HUDEP-2 (cell line): Measurements from ENCODE around the gene CGB8.
"Not testable (repeated sequence)": the region's sequence is repeated elsewhere in the genome, so short reads cannot be mapped to it uniquely, and the experiment has no call there.

Experiments used
- DNase-seq, 76 experiments: peaks; one replicate each; lab custom pipeline; 2025; ENCODE audit not compliant: unreplicated experiment in 76 of 76; lab: John Stamatoyannopoulos, UW

Gene CGB8

GRCh38 chr19:49049011-49049410, at the start of gene CGB8:
CGB8 (minus strand) TSS chr19:49049111; CDS start chr19:49048739, 372 bp downstream.
- DNase-seq, result not testable (repeated sequence)

DNA sequence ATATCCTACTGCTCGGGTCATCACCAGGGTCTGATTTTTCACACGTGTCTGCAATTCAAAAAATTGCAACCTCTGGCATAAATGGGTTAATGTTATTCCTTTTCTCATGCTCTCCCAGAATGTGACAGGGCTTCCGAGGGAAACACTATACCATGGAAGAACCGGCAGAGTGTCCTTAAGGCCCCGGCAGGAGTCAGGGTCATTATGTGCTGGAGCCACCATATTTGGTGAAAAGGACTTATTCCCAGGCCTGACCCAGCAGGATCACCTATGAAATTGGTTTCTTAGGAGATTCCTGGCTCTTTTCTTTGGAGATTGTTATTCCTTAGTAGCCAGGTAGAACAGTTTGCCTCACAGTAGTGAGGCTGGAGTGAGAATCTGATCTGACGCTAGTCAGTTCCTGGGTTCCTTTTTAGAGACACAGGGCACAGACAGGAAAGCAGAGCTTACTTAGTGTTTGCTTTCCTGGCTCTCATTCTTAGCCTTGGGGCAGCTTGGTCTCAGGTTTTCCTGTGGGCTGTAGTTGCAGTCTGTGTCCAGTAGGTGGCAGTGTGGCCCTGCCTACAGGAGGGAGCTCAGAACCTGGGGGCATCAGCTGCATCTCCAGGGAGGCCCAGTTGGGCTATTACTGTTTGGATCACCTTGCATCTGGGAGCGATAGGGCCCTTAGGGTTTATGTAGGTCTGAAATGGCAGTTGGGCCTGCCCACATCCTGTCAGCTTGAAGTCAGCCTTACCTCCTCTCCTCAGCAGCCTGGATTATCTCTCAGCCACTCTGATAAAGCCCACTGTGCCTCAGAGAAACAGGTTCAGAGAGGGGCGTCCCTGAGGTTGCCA, 48.8 kb upstream of the CGB8 start:
- DNase-seq, result peak in 62 of 76 experiments; percentile 29 to 86 (median 65)

DNA sequence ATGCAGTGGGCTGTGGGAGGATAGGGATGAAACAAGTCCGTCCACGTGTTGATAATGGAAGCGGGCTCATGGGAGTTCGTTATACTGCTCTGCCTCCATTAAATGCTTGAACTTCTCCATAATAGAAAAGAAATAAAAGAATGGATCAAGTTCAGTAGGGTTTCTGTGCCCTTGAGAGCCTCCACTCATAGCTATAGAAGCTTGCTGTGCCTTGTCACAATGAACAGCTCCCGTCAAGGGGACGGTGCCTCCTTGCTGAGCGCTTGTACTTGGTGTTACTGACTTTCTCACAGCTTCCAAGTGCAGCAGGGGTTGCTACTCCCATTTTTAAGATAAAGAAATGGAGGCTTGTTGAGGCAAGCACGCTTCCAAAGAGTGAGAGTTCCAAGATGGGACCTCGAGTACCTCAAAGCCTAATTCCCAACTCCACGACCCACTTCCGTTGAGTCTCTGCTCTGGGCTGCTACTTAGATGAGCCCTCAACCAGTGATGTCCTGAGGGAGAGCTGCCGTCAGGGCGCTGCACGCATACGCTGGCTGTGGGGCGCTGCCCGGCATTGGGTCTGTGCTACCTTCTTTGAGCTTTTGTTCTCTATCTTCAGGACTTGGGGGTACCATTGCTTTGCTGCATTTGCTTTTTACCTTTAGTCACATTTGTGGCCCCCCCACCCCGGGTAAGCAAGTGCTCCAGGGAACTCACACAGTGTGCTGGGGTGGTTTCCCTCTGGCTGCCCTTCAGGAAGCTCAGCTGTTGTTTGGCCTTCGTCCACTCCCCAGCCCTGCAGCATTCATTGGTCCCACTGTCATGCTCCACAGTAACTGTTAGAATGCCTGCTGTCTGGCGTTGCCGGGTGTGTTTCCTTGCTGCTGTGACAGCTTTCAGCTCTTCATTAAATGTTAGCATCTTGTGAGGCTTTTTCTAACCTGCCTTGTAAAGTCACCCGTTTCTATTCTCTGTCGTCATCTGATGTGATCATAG, 45.9 kb upstream of the CGB8 start:
- DNase-seq, result no peak

DNA sequence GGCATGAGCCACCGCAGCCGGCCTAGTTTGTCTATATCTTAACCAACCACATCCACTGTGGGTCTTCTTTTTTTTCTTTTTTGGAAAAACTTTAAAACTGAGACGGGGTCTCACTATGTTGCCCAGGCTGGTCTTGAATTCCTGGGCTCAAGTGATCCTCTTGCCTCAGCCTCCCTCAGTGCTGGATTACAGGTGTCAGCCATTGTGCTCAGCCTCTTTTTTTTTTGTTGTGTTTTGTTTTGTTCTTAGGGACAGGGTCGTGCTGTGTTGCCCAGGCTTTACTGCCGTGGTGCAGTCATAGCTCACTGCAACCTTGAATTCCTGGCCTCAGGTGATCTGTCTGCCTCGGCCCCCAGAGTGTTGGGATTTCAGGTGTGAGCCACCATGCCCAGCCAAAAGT, 43.8 kb upstream of the CGB8 start:
- DNase-seq, result no peak

DNA sequence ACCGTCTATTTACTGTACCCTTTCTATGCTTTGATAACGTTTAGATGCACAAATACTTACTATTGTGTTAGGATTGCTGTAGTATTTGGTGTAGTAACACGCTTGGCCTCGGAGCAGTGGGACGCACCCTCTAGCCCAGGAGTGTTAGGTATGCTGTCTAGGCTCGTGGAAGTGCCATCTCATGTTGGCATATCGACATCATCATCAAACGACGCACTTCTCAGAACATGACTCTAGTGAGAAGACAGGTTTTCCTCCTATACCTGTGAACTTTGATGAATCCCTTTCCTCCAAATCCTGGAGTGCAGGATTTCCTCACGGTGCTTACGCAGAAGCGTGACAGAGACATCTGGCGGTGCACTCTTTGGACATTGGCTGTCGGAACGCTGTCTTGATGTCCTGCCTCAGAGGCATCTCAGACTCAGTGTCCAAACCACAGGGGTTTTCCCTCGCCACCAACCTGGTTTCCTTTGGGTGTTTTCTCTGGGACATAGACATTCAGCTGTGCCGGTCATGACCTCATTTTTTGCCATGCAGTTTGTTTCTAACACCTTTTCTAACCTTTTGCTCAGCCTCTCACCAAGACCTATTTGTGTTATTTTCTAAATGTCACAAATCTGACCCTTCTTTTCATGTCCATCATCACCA, 42.6 kb upstream of the CGB8 start:
- no peak for DNase-seq

GRCh38 chr19:49086296-49086695, 37.4 kb upstream of the CGB8 start:
- DNase-seq, result no peak

DNA sequence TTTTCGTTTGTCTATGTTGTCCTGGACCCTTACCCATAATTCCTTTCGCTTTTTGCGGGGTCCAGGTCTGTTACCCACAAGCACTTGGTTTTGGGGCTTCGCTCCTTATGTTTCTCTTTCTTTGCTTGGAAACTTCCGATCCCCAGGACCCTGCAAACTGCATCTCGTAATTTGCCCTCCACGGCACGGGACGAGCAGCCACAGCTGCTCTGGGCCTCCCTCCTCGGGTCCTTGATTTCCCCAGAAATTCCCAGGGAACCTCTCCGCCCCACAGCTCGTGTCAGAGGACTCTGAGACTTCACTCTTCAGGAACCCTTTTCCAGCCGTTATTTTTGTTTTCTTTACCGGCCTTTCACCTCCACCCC, 36.9 kb upstream of the CGB8 start:
- peak in 1 of 76 experiments; percentile 51 for DNase-seq

DNA sequence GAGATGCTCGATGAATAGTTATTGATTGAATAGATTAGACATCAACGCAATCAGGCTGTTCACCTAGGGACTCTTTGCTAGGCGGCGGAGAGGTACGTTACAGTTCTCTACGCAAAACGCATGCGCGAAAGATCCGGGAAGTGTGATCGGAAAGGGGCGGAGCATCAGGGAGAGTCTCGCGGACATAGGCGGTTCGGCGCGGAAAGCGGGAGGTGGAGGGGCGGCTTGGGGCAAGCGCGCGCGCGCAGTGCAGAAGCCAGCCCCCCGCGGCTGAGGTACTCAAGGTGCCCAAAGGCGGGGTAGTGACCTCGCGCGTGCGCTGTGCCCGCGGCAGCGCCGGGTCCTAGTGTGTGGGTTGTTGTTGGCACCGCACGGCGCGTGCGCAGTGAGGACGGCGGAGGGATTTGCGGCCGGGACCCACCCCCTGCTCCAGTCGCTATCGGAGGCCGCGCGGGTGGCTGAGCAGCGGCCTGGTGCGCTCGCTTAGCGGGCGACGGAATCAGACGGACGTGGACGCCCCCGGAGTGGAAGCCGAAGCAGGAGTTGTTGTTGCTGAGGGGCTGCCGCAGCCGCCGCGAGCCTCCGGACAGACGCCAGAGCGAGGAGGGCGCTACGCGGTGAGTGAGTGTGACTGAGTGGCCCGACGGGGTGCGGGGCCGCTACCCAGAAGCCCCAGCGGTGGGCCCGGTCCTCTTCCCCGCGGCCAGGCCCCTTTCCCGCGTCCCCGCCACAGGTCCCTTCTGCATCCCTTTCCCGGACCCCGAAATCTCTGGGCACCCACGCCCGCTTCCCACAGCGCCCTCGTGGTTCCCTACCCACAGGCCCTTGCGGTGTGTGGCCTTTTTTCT, 36.3 kb upstream of the CGB8 start, which contains the start of gene SNRNP70:
TSS of gene SNRNP70 (plus strand) at position 432 of the 848 bp plus-strand sequence. CDS start 964 bp downstream, outside the sequence.
- peak; percentile 74 to 100 (median 99) for DNase-seq

DNA sequence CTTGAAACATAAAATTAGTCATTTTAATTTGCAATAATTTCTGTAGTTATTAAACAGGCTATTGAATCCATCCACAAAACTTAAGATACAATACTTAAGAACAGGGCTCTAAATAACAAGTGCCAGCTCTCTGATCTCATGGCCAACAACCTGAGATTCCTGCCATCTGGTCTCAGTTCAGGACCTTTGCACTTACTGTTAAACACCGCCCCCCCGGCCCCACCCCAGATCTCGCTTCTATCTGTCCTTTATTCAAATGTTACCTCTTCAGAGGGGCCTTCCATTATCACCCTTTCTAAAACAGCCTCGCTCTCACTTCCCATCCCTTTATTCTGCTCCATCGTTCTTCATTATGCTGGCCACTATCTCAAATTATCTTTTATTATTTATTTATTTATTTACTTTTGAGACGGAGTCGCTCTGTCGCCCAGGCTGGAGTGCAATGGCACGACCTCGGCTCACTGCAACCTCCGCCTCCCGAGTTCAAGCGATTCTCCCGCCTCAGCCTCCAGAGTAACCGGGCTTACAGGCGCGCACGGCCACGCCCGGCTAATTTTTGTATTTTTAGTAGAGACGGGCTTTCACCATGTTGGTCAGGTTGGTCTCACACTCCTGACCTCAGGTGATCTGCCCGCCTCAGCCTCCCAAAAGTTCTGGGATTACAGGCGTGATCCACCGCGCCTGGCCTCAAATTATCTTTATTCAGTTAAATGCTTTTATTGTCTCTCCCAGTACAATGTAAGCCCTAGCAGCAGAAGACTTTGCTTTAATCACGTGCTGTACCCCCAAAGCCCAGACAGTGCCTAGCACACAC, 35.5 kb upstream of the CGB8 start:
- DNase-seq, result no peak

DNA sequence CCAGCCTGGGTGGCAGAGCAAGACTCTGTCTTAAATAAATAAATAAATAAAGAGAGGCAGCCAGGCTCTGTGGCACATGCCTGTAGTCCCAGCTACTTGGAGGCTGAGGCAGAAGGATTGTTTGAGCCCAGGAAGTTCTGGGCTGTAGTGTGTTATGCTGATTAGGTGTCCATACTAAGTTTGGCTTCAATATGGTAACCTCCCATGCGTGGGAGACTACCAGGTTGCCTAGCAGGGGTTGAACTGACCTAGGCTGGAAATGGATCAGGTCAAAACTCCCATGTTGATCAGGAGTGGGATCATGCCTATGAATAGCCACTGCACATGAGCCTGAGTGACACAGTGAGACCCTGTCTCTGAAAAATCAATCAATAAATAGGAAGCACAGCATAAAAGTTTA, 32.4 kb upstream of the CGB8 start:
- peak in 5 of 76 experiments; percentile 8 to 48 (median 18) for DNase-seq

GRCh38 chr19:49080392-49080791, 31.5 kb upstream of the CGB8 start:
- DNase-seq, result no peak

GRCh38 chr19:49074869-49075268, 26.0 kb upstream of the CGB8 start:
- DNase-seq, result peak in 45 of 76 experiments; percentile 8 to 68 (median 45)

DNA sequence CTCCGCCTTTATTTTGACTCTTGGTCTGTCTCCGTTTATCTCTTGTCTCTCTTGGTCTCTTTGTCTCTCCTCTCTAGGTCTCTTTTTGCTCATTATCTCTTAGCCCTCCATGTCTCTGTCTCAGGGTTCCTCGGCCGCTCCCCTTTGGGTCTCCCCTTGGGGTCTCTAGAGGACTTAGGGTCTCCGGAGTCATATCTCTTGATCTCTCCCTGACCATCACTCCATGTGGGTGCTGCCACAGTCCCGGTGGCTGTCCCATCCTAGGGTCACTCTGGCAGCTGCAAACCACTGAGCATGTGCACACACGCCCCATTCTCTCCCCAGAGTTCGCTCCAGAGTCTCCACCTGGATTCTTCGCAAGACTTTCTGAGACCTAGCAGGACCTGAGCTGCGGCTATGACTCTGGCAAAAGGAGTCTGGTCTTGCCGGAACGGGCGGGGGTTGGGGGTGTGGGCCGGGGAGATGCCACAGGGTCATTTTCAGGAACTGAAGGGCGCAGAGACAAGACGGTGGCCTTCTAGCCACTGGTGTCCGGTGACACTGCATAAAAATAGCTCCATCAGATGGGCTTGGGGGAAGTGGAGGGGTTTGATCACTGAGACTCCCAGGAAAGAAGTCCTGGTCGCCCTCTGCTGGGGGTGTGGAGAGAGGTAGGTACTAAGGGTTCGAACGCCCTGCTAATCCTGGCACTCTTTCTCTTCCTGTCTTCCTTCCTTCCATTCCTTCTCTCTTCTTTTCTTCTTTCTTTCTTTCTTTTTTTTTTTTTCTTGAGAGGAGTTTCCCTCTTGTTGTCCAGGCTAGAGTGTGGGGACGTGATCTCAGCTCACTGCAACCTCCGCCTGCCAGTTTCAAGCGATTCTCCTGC, 24.8 kb upstream of the CGB8 start:
- DNase-seq, result peak in 19 of 76 experiments; percentile 11 to 42 (median 21)

- peak in 25 of 76 experiments; percentile 8 to 63 (median 40) for DNase-seq
These were observed 23.1 kb upstream of the CGB8 start for GRCh38 chr19:49071860-49072547.

DNA sequence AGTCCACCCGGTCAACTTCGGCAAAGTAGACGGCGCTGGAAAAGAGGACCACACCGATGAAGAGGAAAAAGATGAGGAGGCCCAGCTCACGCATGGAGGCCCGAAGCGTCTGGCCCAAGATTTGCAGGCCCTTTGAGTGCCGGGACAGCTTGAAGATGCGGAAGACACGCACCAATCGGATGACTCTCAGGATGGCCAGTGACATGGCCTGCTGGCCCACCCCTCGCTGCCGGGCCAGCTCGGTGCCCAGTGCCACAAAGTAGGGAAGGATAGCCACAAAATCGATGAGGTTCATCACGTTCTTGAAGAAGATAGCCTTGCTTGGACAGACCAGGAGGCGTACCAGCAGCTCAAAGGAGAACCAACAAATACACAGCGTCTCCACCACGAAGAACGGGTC, 21.5 kb upstream of the CGB8 start:
- no peak for DNase-seq

GRCh38 chr19:49069026-49069425, 20.1 kb upstream of the CGB8 start:
- DNase-seq, result no peak

DNA sequence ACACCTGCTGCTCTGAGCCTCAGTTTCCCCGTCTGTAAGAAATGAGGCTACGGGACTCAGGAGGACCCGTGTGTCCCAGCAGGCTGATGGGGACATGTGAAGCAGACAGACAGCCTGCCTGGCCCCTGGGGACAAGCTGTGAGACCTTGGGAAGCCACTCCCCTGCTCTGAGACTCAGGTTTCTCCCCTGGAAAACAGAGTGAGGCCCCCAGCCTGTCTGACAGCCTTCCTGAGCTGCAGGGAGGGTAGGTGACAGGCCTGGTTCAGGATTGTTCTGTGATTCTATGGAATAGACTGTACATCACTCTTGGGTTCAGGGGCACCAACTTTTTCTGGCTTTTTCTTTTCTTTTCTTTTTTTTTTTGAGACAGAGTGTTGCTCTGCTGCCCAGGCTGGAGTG, 18.6 kb upstream of the CGB8 start:
- DNase-seq, result no peak
